ENCODE measurements around the gene MYPOP. TPM values are rescaled to one million over a fixed set of nuclear protein-coding genes. Genes with fewer than 3 reads are reported as not detected.
A peak's percentile ranks its signal among the peaks of the same experiment; 100 is the strongest.

MYPOP gene
- total and polyA plus RNA-seq, 9 of the 15 experiments (the other 6 are each of a cell fraction or from before 2014, with no cell fraction given) = 0.32 to 7.6 (median 1.6) TPM

DNA sequence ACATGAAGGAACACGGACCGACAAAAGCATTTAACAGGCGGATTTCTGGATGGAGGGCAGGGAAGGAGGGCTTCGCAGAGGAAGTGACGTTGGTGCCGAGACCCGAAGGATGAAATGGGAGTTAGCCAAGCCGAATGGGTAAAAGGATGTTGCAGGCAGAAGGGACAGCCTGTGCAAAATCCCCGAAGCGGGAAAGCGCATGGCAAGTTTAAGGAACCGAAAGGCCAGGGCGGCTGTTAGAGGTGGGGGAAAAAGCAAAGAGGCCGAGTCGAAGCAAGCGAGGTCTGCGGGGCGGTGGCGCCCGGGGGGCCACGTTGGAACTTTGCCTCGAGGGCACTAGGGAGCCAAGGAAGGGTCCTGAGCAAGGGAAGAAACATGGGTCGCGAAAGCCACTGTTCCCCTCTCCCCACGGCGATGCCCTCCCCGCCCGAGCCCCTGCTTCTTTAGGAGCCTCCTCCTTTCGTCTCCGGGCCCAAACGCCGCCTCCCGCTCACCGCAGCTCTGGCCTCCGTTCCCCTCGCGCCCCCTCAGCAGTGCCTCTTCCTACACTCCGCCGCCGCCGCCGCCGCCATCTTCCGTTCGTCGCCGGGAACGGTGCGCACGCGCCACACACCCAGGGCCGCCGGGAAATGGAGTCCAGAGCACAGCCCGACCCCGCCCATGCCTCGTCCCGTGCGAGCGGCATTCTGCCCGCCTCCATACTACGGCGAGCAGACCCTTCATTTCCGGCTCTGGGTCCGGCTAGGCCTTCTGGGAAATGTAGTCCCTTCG, 39.7 kb downstream of the MYPOP start, which contains the start of gene SYMPK (continued):
- TF ChIP-seq, protein P1, sequence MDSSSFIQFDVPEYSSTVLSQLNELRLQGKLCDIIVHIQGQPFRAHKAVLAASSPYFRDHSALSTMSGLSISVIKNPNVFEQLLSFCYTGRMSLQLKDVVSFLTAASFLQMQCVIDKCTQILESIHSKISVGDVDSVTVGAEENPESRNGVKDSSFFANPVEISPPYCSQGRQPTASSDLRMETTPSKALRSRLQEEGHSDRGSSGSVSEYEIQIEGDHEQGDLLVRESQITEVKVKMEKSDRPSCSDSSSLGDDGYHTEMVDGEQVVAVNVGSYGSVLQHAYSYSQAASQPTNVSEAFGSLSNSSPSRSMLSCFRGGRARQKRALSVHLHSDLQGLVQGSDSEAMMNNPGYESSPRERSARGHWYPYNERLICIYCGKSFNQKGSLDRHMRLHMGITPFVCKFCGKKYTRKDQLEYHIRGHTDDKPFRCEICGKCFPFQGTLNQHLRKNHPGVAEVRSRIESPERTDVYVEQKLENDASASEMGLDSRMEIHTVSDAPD (CRISPR knock-in tag; IDR thresholded peaks at IDR 0.05) = no peak
- TF ChIP-seq, protein P2, sequence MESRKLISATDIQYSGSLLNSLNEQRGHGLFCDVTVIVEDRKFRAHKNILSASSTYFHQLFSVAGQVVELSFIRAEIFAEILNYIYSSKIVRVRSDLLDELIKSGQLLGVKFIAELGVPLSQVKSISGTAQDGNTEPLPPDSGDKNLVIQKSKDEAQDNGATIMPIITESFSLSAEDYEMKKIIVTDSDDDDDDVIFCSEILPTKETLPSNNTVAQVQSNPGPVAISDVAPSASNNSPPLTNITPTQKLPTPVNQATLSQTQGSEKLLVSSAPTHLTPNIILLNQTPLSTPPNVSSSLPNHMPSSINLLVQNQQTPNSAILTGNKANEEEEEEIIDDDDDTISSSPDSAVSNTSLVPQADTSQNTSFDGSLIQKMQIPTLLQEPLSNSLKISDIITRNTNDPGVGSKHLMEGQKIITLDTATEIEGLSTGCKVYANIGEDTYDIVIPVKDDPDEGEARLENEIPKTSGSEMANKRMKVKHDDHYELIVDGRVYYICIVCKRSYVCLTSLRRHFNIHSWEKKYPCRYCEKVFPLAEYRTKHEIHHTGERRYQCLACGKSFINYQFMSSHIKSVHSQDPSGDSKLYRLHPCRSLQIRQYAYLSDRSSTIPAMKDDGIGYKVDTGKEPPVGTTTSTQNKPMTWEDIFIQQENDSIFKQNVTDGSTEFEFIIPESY (CRISPR knock-in tag; IDR thresholded peaks at IDR 0.05) = no peak
- TF ChIP-seq ZNF184 (CRISPR knock-in tag; IDR thresholded peaks at IDR 0.05) = no peak
- no peak for TF ChIP-seq FOXK1 (CRISPR knock-in tag; IDR thresholded peaks at IDR 0.05; ENCODE audit: borderline replicate concordance)
- TF ChIP-seq, protein P3, sequence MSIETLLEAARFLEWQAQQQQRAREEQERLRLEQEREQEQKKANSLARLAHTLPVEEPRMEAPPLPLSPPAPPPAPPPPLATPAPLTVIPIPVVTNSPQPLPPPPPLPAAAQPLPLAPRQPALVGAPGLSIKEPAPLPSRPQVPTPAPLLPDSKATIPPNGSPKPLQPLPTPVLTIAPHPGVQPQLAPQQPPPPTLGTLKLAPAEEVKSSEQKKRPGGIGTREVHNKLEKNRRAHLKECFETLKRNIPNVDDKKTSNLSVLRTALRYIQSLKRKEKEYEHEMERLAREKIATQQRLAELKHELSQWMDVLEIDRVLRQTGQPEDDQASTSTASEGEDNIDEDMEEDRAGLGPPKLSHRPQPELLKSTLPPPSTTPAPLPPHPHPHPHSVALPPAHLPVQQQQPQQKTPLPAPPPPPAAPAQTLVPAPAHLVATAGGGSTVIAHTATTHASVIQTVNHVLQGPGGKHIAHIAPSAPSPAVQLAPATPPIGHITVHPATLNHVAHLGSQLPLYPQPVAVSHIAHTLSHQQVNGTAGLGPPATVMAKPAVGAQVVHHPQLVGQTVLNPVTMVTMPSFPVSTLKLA (conservative IDR thresholded peaks at IDR 0.05) = peak; percentile 72 to 80
- TF ChIP-seq ZBTB1 (CRISPR knock-in tag; IDR thresholded peaks at IDR 0.05; ENCODE audit: borderline replicate concordance, low read depth) = no peak; the same call in 1 of the 2 replicates
- TF ChIP-seq, protein P4, sequence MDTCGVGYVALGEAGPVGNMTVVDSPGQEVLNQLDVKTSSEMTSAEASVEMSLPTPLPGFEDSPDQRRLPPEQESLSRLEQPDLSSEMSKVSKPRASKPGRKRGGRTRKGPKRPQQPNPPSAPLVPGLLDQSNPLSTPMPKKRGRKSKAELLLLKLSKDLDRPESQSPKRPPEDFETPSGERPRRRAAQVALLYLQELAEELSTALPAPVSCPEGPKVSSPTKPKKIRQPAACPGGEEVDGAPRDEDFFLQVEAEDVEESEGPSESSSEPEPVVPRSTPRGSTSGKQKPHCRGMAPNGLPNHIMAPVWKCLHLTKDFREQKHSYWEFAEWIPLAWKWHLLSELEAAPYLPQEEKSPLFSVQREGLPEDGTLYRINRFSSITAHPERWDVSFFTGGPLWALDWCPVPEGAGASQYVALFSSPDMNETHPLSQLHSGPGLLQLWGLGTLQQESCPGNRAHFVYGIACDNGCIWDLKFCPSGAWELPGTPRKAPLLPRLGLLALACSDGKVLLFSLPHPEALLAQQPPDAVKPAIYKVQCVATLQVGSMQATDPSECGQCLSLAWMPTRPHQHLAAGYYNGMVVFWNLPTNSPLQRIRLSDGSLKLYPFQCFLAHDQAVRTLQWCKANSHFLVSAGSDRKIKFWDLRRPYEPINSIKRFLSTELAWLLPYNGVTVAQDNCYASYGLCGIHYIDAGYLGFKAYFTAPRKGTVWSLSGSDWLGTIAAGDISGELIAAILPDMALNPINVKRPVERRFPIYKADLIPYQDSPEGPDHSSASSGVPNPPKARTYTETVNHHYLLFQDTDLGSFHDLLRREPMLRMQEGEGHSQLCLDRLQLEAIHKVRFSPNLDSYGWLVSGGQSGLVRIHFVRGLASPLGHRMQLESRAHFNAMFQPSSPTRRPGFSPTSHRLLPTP (IDR thresholded peaks at IDR 0.05; ENCODE audit: borderline replicate concordance, extremely low read depth, insufficient read length) = no peak
- TF ChIP-seq PHB (CRISPR knock-in tag; IDR thresholded peaks at IDR 0.05) = peak; percentile 85; the same call in 1 of the 2 replicates
- no peak for TF ChIP-seq NCOA4 (IDR thresholded peaks at IDR 0.05; ENCODE audit: partially characterized antibody)
- TF ChIP-seq ZNF197 (CRISPR knock-in tag; IDR thresholded peaks at IDR 0.05; ENCODE audit: low read depth) = 0 out of 2 replicates have a peak, but pooled peaks have one; percentile 89
- TF ChIP-seq RBM22 (IDR thresholded peaks at IDR 0.05; ENCODE audit: low read depth, low read length, poor library complexity, severe bottlenecking) = no peak
- 0 out of 2 replicates have a peak, but pooled peaks have one; percentile 49 for TF ChIP-seq MECOM (CRISPR knock-in tag; IDR thresholded peaks at IDR 0.05)
- no peak for TF ChIP-seq HNRNPK (IDR thresholded peaks at IDR 0.05; ENCODE audit: low read depth, low read length, poor library complexity, severe bottlenecking)
- 0 out of 2 replicates have a peak, but pooled peaks have one; percentile 18 for TF ChIP-seq ZKSCAN1 (IDR thresholded peaks at IDR 0.05; ENCODE audit: low read depth, low read length)
- no peak for TF ChIP-seq HIVEP1 (CRISPR knock-in tag; IDR thresholded peaks at IDR 0.05)
- TF ChIP-seq SMAD3 (CRISPR knock-in tag; conservative IDR thresholded peaks at IDR 0.05) = no peak
- TF ChIP-seq, protein P5, sequence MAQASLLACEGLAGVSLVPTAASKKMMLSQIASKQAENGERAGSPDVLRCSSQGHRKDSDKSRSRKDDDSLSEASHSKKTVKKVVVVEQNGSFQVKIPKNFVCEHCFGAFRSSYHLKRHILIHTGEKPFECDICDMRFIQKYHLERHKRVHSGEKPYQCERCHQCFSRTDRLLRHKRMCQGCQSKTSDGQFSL (CRISPR knock-in tag; IDR thresholded peaks at IDR 0.05) = no peak
- TF ChIP-seq, protein P5 (tag; IDR thresholded peaks at IDR 0.05) = no peak
